ENCODE data around the gene GLIPR1L2.
"Not testable (repeated sequence)": the region's sequence is repeated elsewhere in the genome, so short reads cannot be mapped to it uniquely, and the experiment has no call there.

DNA sequence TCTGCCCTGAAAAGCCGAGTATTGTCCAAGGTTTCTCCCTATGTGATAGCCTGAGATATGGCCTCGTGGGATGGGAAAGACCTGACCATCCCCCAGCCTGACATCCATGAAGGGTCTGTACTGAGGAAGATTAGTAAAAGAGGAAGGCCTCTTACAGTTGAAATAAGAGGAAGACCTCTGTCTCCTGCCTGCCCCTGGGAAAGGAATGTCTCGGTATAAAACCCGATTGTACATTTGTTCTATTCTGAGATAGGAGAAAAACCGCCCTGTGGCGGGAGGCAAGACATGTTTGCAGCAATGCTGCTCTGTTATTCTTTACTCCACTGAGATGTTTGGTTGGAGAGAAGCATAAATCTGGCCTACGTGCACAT is 54.2 kb downstream of the GLIPR1L2 start:
- not testable (repeated sequence) for TF ChIP-seq POLR2A, CTCF (IDR thresholded peaks at IDR 0.05)
